ENCODE results near the gene PPP4C.
"Not testable (repeated sequence)": the region's sequence is repeated elsewhere in the genome, so short reads cannot be mapped to it uniquely, and the experiment has no call there.

Gene PPP4C

DNA sequence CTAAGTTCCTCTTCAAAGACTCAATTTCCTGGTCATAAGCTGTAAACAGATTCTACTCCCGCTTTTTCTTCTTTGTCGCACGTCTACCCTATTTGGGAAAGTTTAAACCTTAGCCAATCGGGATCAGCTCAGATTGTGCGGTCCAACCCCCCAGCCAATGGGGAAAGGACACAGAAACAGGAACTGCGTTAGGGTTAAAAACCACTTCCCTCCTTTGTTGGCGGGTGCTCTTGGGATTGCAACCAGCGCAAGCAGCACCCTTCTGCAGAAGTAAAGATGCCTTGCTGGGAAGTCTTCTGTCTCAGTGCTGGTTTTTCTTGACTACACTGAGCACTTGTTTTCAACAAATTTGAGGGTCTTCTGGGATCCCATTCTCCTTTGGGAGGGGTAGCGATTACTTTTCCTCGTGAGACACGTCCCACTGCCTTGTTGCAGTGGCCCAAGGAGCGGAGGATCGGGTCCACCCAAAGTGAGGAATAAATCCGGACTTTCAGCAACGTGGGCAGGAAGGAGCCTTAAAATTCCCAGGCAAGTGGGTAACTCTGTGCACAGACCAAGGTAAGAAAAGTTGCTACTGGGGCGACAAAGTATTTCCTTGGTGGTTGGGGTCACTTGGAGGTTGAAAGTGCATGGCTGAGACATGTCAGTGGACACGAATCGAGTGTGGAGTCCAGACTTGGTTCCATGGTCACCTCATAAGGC lies 21.2 kb downstream of the PPP4C start:
- DNase-seq (ENCODE audit: low spot score), result no peak

DNA sequence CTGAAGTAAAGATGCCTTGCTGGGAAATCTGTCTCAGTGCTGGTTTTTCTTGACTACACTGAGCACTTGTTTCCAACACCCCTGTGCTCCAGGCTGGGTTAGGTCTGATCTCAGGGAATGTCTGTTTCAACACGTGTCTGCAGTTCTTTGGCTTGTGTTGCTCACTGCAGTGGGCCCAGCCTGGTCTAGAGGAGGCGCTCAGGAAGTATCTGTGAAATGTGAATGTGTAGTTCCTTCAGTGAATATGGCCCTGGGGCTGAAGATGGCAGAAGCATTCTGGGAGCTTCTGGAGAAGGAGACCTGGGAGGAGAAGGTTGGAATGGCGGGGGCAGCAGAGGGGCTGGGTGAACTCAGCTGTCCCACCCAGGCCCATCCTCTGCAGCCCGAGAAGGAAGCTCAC lies 28.3 kb downstream of the PPP4C start:
- no peak for DNase-seq (ENCODE audit: low spot score)

DNA sequence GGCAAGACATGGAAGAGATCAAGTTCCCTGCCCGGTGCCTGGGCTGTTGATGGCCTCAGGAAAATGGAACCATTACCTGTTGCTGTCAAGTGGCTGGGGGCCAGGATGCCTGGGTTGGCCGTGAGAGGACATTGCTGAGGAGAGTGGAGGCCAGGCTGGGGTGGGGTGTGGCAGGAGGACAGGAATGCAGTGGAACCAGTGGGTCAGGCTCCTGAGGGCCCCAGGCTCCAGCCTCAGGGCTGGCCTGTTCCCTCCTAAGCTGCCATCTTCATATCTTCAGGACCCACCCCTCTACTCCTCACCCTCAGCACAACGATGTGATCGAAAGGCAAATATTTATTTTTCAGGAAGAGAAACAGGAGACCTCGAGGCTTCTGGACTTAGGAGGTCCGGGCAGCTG lies 28.7 kb downstream of the PPP4C start:
- DNase-seq (ENCODE audit: low spot score), result no peak

DNA sequence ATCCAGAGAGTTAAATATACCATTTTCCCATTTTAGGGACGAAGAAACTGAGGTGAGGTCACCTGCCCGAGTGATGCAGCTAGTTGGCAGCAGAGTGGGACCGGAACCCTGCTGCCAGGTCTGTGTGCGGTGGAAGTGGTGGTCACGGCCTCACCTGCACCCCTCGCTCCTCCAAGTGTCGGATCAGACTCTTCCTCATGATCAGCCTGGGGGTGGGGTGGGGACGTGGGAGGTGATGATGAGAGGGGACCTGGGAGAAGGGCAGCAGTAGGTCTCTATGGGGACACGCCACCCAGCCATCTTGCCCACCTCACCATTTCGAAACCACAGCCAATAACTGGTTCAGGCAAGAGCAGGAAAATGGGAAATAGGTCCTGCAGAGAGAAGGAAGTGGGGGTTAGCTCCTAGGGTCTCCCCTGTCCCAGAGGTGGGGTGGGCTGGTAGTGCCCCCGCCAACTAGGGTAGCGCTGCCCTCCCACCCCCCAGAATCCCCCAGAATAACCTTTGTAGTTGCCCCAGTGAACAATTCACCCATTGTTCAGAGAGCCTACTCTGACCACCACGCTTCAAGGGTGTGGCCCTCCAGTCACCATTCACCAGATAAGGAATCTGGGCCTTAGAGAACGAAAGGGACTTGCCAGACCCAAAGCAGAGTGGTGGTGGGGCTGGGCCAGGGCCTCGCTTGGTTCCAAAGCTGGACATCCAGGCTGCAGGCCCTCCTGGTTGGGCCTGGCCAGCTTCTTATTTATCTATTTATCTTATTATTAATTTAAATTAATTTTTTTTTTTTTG lies 32.5 kb downstream of the PPP4C start:
- no peak for DNase-seq (ENCODE audit: low spot score)

DNA sequence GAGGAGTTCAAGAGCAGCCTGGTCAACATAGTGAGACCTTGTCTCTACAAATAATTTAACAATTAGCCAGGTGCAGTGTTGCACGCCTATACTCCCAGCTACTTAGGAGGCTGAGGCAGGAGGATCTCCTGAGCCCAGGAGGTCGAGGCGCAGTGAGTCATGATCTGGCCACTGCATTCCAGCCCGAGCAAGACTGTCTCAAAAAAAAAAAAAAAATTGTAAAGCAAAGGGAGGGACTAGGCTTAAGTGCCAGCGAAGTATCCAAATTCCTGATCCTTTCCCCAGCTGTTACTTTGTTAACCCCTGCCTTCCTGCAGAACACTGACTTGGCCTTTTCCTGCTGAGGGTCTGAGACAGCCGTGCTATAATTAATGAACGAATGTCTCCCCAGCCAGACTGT lies 34.9 kb downstream of the PPP4C start:
- no peak for DNase-seq (ENCODE audit: low spot score)

DNA sequence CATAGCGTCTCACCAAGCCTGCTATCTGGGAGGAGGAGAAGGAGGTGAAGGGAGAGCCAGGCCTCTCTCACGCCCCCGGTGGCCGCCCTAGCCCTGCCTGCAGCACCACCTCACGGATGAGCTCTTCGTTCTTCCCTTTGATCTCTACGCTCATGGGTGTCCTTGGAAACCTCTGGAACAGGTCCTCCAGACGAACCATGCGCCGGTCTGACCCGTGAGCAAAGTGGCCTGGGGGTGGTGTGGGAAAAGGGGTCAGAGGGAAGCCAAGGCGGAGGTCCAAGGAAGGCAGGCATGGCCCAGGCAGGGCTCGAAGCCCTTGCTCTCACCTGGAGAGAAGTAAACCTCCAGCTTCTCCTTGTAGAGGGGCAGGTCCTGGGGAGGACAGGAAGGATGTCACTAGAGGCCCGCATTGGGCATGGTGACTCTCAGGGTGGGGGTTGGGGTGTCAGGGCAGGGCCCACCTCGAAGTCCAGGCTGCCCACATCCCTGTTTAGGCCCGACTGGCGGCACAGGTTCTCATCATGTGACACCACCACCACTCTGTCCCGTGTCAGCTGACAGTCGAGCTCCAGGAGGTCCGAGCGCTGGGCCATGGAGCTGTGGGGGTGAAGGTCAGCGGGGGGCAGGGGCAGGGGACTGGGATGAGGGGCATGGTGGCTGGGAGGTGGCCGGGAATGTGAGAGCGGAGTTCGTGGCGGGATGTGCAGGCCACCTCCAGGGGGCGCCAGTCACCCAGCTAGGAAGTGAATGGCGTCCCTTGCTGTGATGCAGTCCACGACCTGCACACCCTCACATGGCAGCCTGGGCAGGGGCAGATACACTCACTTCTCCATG lies 36.6 kb downstream of the PPP4C start:
- no peak for DNase-seq (ENCODE audit: low spot score)

DNA sequence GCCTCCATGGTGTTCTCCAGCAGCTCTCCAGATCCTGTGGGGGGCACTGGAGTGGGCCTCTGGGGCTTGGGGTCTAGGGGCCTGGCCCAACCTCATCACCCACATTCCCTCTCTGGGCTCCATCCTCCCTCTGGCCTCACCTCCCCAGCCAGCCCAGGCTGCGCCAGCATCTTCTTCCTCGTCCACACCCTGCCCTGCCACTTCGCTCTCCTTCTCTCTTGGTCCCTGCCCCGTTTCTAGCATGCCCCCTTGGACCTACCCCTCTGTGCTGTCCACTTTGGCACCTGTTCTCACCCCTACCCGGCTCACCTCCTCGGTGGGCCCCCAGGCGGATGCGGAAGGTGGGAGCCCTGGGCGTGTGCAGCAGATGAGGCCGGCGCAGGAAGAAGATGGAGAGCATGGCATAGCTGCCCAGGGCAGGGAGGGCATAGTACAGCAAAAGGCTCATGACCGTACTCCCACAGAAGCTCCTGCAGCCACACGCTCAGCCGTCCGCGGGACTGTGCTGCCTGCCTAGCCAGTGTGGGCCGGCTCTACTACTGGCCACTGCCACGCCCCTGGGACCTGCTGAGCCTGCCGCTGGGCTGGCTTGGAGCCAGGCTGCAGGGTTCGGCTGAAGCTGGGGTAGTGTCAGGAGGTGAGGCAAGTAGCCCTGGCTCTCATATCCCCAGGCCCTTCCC lies 37.4 kb downstream of the PPP4C start, which contains the start of gene GDPD3:
GDPD3 (minus strand) TSS at position 507 of the 680 bp plus-strand sequence; CDS start at position 448, 59 bp downstream.
- no peak for DNase-seq (ENCODE audit: low spot score)

DNA sequence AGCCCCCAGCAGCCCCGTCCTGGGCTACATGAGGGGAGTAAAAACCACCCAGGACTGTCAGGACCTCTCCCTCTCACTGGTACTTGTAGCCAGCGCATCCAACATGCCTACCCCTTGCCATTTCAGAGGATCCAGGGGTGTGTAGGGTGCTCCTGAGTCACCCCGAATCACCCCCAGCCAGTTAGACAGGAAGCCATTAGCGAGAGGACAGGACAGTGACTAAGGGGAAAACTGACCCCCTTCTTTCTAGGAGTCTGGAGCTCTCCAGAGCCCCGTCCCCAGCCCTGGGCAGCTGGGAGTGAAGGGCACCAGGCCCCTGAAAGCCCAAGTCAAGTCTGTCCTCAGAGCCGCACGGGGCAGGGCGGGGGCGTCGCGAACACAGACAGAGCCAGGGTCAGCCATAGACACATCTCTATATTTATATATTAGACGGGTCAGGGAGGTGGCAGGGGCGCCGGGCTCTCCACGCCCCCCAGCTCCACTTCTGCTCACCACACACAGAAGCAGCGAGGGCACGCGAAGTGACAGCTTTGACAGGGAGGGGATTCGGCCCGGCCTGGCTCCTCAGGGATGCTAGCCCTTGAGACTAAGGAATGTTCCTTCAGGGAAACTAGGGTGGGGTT lies 38.0 kb downstream of the PPP4C start:
- no peak for DNase-seq (ENCODE audit: low spot score)

DNA sequence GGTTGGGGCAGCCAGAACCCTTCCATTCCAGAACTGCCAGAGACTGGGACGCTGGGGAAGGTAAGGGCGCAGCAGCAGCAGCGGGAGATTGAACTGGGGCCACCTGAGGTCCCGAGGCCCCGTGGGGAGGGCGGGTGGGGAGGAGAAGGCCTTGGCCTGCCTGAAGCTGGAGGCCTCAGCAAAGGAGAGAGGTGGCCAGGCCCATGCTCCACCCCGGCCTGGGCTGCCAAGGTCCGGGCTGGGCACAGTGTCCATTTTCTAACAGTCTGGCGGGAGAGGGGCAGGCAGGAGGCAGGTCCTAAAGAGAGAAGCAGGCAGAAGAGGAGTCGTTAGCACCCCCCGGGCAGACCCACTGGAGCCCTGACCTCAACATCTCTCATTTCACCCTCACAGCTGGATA lies 38.6 kb downstream of the PPP4C start:
- DNase-seq (ENCODE audit: low spot score), result no peak

DNA sequence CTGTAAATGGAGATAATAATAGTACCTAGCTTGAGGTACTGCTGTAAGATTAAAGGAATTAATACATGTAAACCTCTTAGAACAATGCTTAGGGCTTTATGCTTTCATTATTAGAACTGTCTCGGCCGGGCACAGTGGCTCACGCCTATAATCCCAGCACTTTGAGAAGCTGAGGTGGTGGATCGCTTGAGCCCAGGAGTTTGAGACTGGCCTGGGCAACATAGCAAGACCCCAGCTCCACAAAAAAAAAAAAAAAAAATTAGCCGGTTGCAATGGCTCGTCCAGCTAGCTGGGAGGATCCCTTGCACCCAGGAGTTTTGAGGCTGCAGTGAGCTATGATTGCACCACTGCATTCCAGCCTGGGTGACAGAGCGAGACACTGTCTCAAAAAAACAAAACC lies 39.0 kb downstream of the PPP4C start:
- DNase-seq (ENCODE audit: low spot score), result not testable (repeated sequence)

DNA sequence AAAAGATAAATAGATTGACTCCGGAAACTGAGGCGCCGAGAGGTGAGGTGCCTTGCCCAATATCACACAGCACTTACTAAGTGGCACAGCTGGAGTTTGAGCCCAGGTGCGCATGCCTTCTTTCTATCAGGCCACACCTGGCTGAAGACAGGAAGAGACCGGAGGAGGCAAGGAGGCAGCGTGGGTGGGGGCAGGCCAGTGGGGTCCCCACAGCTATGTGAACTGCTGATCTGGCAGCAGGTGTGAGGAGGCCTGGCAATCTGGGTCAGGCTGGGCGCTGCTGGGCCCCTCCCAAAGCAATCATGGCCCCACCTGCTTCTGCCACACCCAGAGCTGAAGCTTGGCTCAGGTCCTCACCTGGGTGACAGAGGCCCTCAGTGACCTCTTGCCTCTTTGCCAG lies 39.4 kb downstream of the PPP4C start:
- DNase-seq (ENCODE audit: low spot score), result no peak

DNA sequence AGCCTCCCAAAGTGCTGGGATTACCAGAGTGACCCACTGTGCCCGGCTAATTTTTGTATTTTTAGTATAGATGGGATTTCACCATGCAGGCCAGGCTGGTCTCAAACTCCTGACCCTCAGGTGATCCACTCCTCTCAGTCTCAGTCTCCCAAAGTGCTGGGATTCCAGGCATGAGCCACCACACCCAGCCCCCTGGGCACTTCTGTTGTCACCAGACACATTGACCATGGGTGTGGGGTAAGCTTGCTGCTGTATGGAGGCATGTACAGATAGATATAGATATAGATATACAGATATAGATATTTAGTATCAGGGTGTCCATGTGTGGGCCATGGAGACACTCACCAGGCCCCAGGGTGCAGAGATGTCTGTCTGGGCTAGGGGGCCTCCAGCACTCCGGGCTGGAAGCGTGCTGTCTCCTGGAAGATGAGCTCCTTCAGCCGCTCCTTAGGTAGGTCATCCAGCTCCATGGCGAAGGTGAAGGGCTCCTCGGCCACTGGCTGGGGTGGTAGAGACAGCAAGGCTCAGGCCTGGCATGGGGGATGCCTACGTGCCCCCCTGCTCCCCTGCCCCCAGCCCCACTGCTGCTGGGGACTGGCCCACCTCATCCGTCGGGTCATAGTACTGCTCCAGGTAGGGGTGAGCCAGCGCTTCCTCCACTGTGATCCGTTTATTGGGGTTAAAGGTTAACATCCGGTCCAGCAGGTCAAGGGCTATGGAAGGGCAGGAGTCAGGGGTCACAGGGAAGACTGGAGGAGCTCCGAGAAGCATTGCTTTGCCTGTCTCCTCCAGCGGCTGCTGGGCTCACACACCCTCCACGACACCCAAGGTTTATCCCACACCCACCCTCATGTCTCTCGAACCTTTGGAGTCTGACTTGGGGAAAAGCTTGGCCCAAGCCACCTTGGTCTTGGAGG lies 40.8 kb downstream of the PPP4C start:
- DNase-seq (ENCODE audit: low spot score), result no peak

DNA sequence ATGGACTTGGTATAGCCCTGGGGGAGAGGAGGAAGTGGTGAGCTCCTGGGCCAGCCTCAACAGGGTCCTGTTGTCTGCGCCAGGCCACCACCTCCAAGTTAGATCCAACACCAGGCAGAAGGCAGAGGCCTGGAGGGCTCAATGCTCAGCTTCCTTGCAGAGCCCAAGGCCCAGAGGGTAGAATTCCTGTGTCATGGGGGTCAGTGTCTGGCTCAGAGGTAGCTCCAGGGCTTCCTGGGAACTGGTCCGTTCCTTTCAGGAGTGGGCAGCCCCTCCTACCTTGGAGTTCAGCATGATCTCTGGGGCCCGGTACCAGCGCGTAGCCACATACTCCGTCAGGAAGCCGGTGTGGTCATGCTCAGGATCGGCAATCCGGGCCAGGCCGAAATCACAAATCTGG lies 42.0 kb downstream of the PPP4C start:
- no peak for DNase-seq (ENCODE audit: low spot score)

DNA sequence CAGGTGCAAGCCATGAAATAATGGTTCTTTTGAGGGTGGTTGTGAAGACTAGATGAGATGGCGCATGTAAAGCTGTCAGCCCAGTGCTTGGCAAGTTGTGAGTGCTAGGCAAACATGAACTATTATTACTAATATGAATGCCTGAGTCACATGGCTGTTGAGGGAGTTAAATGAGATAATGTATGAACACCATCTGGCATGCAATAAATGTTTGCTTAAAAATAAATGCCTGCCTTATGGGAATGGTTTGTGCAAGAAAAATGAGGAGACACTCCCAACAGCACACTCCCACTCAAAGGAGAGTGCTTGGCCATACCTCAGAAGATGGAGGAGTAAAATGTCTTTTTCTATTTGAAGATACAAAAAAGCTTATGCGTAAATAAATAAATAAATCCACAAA lies 43.6 kb downstream of the PPP4C start:
- DNase-seq (ENCODE audit: low spot score), result no peak

DNA sequence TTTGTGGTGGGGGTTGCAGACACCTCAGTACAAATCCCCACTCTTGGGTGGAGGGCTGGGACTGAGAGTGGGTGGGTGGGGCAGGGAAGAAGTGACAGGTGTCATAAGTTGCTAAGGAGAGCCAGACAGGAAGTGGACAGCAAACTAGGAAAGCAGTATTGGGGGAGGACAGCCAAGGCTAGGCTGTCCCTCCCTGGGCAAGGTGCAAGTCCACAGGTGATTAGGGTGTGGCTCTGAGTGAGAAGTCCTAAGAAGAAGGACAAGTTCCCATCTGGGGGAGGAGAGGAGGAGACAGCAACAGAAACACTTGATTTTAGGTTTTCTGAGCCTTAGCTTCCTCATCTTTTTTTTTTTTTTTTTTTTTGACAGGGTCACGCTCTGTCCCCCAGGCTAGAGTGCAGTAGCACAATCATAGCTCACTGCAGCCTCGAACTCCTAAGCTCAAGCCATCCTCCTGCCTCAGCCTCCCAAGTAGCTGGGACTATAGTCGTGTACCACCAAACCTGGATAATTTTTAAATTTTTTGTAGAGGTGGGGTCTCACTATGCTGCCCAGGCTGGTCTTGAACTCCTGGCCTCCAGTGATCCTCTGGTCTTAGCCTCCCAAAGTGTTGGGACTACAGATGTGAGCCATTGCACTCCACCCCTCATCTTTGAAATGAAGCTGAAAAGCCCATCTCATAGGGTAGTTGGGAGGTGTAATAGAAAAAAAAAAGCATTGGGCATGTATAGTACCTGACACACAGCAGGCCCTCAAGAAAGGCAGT lies 44.7 kb downstream of the PPP4C start:
- DNase-seq (ENCODE audit: low spot score), result no peak

DNA sequence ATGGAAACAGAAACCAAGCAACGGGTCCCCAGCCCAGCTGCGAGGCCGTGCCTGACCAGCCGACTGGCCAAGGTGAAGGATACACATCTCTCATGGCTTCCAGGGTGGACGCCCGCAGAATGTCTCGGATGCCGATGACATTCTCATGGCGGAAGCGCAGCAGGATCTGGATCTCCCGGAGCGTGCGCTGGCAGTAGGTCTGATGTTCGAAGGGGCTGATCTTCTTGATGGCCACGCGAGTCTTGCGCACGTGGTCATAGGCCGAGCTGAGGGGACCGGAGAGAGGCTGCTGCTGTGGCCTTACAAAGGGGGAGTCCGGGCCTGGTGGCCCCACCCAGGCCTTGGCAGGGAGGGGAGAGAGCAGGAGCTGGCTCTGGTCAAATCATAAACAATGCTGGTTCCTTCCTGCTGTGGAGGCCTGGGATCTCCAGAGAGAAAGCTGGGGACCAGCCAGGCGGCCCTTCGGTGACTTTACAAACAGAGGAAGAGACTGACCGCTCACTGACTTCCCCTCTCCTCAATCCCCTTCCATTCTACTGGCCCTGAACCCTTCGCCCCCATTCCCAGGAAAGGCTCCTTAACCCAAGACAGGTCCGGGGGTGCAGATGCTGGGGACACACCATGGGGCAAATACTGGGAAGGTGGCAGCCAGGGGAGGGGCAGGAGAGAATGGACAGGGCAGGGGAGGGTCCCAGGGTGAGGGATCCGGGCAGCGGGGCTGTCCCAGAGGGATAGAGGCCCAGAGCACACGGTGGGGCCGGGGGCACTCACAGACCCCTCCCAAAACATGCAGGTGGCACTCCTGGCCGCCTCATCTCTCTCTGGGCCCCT lies 46.2 kb downstream of the PPP4C start:
- no peak for DNase-seq (ENCODE audit: low spot score)

DNA sequence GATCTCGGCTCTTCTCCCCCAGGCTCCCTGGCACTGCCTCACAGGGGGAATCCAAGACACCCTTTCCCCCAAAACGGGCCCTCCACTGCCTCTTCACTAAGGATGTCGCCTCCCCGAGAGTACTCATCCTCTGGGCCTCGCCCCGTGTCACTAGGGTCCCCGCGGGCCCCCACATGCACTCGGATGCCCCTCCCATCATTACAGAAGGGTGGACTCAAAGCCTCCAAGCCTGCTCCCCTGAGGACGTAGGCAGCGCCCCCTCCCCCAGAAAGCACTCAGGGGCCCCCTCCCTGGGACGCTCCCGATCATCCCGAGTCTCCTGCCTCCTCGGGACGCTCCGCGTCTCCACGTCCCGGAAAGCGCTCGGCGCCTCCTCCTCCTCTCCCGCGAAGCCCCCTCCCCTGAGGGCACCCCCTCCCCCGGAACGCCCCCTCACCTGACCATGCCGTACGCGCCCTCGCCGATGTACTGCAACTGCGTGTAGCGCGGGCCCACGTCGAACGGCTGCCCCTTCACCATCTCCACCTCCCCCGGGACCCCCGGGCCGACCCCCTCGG lies 46.9 kb downstream of the PPP4C start:
- no peak for DNase-seq (ENCODE audit: low spot score)

DNA sequence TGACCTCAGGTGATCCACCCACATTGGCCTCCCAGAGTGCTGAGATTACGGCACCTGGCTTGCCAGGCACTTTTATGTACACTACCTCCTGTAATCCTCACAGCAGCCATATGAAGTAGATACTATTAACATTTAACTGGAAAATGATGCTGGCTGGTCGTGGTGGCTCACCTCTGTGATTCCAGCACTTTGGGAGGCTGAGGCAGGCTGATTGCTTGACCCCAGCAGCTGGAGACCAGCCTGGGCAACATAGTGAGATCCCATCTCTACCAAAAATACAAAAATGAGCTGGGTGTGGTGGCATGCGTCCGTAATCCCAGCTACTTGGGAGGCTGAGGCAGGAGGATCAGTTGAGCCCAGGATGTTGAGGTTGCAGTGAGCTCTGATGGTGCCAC lies 49.2 kb downstream of the PPP4C start:
- DNase-seq (ENCODE audit: low spot score), result no peak

DNA sequence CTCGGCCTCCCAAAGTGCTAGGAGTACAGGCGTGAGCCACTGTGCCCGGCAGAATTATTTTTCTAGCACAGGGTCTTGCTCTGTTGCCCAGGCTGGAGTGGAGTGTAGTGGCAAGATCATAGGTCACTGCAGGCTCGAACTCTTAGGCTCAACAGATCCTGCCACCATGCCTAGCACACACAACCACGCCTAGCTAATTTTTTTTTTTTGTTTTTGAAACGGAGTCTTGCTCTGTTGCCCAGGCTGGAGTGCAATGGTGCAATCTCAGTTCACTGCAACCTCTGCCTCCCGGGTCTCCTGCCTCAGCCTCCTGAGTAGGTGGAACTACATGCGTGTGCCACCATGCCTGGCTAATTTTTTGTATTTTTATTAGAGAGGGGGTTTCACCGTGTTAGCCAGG lies 49.9 kb downstream of the PPP4C start:
- DNase-seq (ENCODE audit: low spot score), result not testable (repeated sequence)

Measured in left forelimb (tissue), 1 donor.